ENCODE data around the gene KRT74. TPM values are rescaled to one million over a fixed set of nuclear protein-coding genes. Genes with fewer than 3 reads are reported as not detected.

The KRT74 gene
- total and polyA plus RNA-seq, 12 donors, result not detected

DNA sequence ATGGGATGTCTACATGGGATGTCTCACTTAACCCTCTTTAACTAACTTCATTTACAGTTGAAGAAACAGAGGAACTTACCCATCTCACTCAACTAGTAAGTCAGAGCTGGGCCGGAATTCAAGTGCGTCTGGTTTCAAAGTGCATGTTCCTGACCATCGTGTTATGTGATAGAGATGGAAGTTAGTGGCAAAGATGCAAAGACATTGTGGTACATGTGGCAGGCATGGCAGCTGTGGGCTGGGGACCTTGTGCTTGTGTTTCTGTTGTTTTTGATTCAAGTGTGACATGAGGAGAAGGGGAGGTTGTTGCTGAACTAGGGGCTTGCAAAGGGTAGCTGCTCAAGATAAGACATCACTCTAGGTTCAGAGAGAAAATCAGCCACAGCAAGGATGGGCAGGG lies 2.3 kb upstream of the KRT74 start:
- Histone ChIP-seq H3K9me3 (replicated peaks in 1 of 3) (no peaks in the 10 kb centered on the region), H3K36me3 (replicated peaks in 1 of 2) (no peaks in the 10 kb centered on the region), H3K4me3 (no peak overlapping the region), H3K27ac (no peak overlapping the region), H3K4me1 (replicated peaks in 1 of 2) (no peaks in the 10 kb centered on the region), H3K27me3 (no peaks in the 10 kb centered on the region)
- intact Hi-C loops (cut with DNase I), result no loop called here
- TF ChIP-seq, protein P1, sequence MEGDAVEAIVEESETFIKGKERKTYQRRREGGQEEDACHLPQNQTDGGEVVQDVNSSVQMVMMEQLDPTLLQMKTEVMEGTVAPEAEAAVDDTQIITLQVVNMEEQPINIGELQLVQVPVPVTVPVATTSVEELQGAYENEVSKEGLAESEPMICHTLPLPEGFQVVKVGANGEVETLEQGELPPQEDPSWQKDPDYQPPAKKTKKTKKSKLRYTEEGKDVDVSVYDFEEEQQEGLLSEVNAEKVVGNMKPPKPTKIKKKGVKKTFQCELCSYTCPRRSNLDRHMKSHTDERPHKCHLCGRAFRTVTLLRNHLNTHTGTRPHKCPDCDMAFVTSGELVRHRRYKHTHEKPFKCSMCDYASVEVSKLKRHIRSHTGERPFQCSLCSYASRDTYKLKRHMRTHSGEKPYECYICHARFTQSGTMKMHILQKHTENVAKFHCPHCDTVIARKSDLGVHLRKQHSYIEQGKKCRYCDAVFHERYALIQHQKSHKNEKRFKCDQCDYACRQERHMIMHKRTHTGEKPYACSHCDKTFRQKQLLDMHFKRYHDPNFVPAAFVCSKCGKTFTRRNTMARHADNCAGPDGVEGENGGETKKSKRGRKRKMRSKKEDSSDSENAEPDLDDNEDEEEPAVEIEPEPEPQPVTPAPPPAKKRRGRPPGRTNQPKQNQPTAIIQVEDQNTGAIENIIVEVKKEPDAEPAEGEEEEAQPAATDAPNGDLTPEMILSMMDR (IDR thresholded peaks at IDR 0.05), result no peak
- WGBS, 4 donors, result 77 to 95% (median 87%) methylated on average over 3 of the region's 3 CpGs
- DNase-seq, result no peak

DNA sequence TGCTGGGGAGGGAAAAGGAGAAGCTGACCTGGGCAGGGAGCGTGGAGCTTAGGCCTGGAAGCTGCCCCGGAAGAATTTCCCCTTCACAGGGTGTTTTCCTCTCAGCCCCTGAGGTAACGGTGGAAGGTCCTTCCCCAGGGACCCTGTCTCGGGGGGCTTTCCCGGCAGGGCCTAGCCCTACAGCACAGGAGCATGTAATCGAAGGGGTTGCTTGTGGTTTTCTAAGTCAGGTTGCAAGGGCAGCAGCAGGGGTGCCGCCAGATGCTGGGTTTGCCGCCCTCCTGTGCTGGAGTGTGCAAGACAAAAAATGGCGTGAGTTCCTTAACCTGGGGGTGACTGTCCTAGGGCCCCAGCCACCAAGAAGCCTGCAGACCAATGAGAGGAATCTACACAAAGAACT lies 1.6 kb upstream of the KRT74 start:
- H3K4me3 ChIP-seq, result no peak overlapping the region
- no peak overlapping the region for H3K27ac ChIP-seq
- no peaks in the 10 kb centered on the region for H3K4me1 ChIP-seq (replicated peaks in 1 of 2)
- no peaks in the 10 kb centered on the region for H3K27me3 ChIP-seq
- no peak for DNase-seq
- 81 to 92% (median 88%) methylated on average over 8 to 9 of the region's 9 CpGs for WGBS, 4 donors
- intact Hi-C loops (cut with DNase I), result no loop called here
- TF ChIP-seq, protein P1 (IDR thresholded peaks at IDR 0.05), result no peak
- no peak for TF ChIP-seq POLR2A (IDR thresholded peaks at IDR 0.05)
- H3K36me3 ChIP-seq (replicated peaks in 1 of 2), result no peaks in the 10 kb centered on the region
- H3K9me3 ChIP-seq (replicated peaks in 1 of 3), result no peaks in the 10 kb centered on the region

DNA sequence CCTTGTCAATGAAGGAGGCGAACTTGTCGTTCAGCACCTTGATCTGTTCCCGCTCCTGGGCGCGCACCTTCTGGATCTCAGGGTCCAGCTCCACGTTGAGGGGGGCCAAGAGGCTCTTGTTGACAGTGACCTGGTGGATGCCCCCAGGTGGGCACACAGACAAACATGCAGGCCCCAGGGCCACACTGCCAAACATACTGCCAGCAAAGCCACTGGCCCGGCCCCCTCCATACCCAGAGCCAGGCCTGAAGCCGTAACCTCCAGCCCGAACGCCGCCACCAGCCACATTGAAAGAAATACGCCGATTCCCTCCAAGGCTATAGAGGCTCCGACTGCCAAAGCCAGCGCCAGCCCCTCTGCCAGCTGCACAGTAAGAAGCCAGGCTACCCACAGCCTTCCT lies 337 bp downstream of the KRT74 start:
- Histone ChIP-seq H3K4me3 (no peak overlapping the region), H3K36me3 (replicated peaks in 1 of 2) (no peaks in the 10 kb centered on the region), H3K9me3 (replicated peaks in 1 of 3) (no peaks in the 10 kb centered on the region), H3K27ac (no peak overlapping the region), H3K4me1 (replicated peaks in 1 of 2) (no peaks in the 10 kb centered on the region), H3K27me3 (no peaks in the 10 kb centered on the region)
- WGBS, 4 donors, result 88 to 96% (median 92%) methylated on average over 8 to 15 of the region's 15 CpGs
- TF ChIP-seq, protein P1 (IDR thresholded peaks at IDR 0.05), result no peak
- no peak for TF ChIP-seq POLR2A (IDR thresholded peaks at IDR 0.05)
- intact Hi-C loops (cut with DNase I), result no loop called here
- no peak for DNase-seq

DNA sequence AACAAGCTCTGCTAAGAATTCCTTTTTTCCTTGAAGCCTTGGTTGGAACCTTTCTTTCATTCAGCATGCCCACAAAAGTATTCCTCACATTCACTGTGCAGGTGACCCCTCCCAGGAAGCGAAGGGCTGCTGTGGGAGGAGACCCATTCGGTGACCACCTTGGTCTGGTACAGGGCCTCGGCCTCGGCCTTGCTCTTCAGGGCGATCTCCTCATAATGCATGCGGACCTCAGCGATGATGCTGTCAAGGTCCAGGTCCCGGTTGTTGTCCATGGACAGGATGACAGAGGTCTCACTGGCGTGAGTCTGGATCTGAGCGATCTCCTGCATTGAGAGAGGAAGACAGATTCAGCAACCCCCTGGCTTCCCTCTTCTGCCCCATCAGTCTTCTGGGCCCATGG lies 3.1 kb downstream of the KRT74 start:
- no peak for DNase-seq
- Histone ChIP-seq H3K27me3 (no peaks in the 10 kb centered on the region), H3K4me1 (replicated peaks in 1 of 2) (no peaks in the 10 kb centered on the region), H3K27ac (no peak overlapping the region), H3K4me3 (no peak overlapping the region), H3K36me3 (replicated peaks in 1 of 2) (no peaks in the 10 kb centered on the region), H3K9me3 (replicated peaks in 1 of 3) (no peaks in the 10 kb centered on the region)
- TF ChIP-seq POLR2A (IDR thresholded peaks at IDR 0.05), result no peak
- TF ChIP-seq, protein P1 (IDR thresholded peaks at IDR 0.05), result no peak
- intact Hi-C loops (cut with DNase I), result no loop called here
- WGBS, 4 donors, result 89 to 100% (median 90%) methylated on average over 4 to 10 of the region's 10 CpGs; no CpG with 5 or more reads in 1 of the 4 donors
